ENCODE results near the gene GABRG3.

- no peak for TF ChIP-seq POLR2A (IDR thresholded peaks at IDR 0.05)
- TF ChIP-seq CTCF (IDR thresholded peaks at IDR 0.05): no peak
Measured at GRCh38 chr15:27429577-27429976, 458.6 kb downstream of the GABRG3 start.

All from breast epithelium (tissue), 3 donors.